ENCODE results near the gene CAMK2N1.

GRCh38 chr1:20442920-20443625 is 42.9 kb downstream of the CAMK2N1 start:
- TF ChIP-seq CTCF (conservative IDR thresholded peaks at IDR 0.05; ENCODE audit: low read depth, low read length) (no peak), EZH2 (IDR thresholded peaks at IDR 0.05; ENCODE audit: borderline replicate concordance, low read depth, low read length, poor library complexity, severe bottlenecking) (no peak)
